HepG2 (cell line): ENCODE measurements around the gene IQCK. TPM values are rescaled to one million over a fixed set of nuclear protein-coding genes. Genes with fewer than 3 reads are reported as not detected.

Experiments used
- CC2D1A ChIP-seq: sonication (generic); formaldehyde crosslinking; IDR thresholded peaks from 2 replicates; pipeline ENCODE4 v1.8.1; 2023; ENCODE audit warnings: mild to moderate bottlenecking, missing genetic modification reagents
- CENPT ChIP-seq: sonication (generic); formaldehyde crosslinking; IDR thresholded peaks from 2 replicates; pipeline ENCODE4 v1.8.0; 2022; ENCODE audit warnings: low read depth, mild to moderate bottlenecking, moderate library complexity, missing genetic modification reagents
- FOSL2 ChIP-seq: sonication (generic); formaldehyde crosslinking; IDR thresholded peaks from 2 replicates; pipeline ENCODE4 v1.4.0; 2020; ENCODE audit warnings: missing genetic modification reagents
- FOXA3 ChIP-seq: IDR thresholded peaks from 2 replicates; pipeline ENCODE4 v1.6.1; 2016; ENCODE audit warnings: missing genetic modification reagents, missing compliant biosample characterization
- GATA4 ChIP-seq: sonication (generic); IDR thresholded peaks from 2 replicates; pipeline ENCODE4 v1.6.1; 2016; ENCODE audit warnings: antibody characterized with exemption, low read depth, borderline replicate concordance
- GLMP ChIP-seq: sonication (generic); formaldehyde crosslinking; IDR thresholded peaks from 2 replicates; pipeline ENCODE4 v1.9.0; 2021; ENCODE audit warnings: missing genetic modification reagents, mild to moderate bottlenecking, borderline replicate concordance
- HCFC1 ChIP-seq: fragments of 150-350 bp; IDR thresholded peaks from 2 replicates; pipeline ENCODE4 v1.6.1; 2014; ENCODE audit warnings: low read depth, low read length
- HDAC2 ChIP-seq: sonication (generic); formaldehyde crosslinking; IDR thresholded peaks from 2 replicates; pipeline ENCODE4 v1.4.0; 2020; ENCODE audit warnings: missing genetic modification reagents
- HIVEP1 ChIP-seq: sonication (generic); formaldehyde crosslinking; IDR thresholded peaks from 2 replicates; pipeline ENCODE4 v1.4.0; 2020; ENCODE audit warnings: mild to moderate bottlenecking, missing genetic modification reagents
- MZF1 ChIP-seq: sonication (generic); formaldehyde crosslinking; IDR thresholded peaks from 2 replicates; pipeline ENCODE4 v1.8.1; 2023; ENCODE audit warnings: mild to moderate bottlenecking, missing genetic modification reagents, borderline replicate concordance
- PBX3 ChIP-seq: sonication (generic); formaldehyde crosslinking; IDR thresholded peaks from 2 replicates; pipeline ENCODE4 v1.8.1; 2023; ENCODE audit warnings: missing genetic modification reagents, inconsistent platforms, borderline replicate concordance
- PHF21A ChIP-seq: sonication (generic); formaldehyde crosslinking; IDR thresholded peaks from 2 replicates; pipeline ENCODE4 v1.5.0; 2020; ENCODE audit warnings: mild to moderate bottlenecking, missing genetic modification reagents
- PITX1 ChIP-seq: sonication (generic); formaldehyde crosslinking; IDR thresholded peaks from 2 replicates; pipeline ENCODE4 v1.5.1; 2020; ENCODE audit warnings: mild to moderate bottlenecking, missing genetic modification reagents
- PRMT3 ChIP-seq: sonication (generic); formaldehyde crosslinking; IDR thresholded peaks from 2 replicates; pipeline ENCODE4 v1.8.1; 2022; ENCODE audit warnings: low read depth, mild to moderate bottlenecking, moderate library complexity, missing genetic modification reagents, borderline replicate concordance
- RCOR2 ChIP-seq: IDR thresholded peaks from 2 replicates; pipeline ENCODE4 v1.6.1; 2016; ENCODE audit warnings: missing biosample characterization, missing genetic modification reagents
- REPIN1 ChIP-seq: sonication (generic); formaldehyde crosslinking; IDR thresholded peaks from 2 replicates; pipeline ENCODE4 v1.8.0; 2022; ENCODE audit warnings: missing genetic modification reagents, low read depth, mild to moderate bottlenecking, borderline replicate concordance
- THAP11 ChIP-seq: IDR thresholded peaks from 2 replicates; pipeline ENCODE4 v1.6.1; 2016; ENCODE audit warnings: missing biosample characterization, missing genetic modification reagents
- THYN1 ChIP-seq: sonication (generic); formaldehyde crosslinking; IDR thresholded peaks from 2 replicates; pipeline ENCODE4 v1.8.1; 2023; ENCODE audit warnings: low read depth, mild to moderate bottlenecking, moderate library complexity, missing genetic modification reagents, borderline replicate concordance
- U2AF1 ChIP-seq: fragments of 200-400 bp; formaldehyde crosslinking; optimal IDR thresholded peaks from 2 replicates; pipeline ENCODE3; 2017; ENCODE audit warnings: mild to moderate bottlenecking, low read depth, low read length
- ZC3H4 ChIP-seq: sonication (generic); formaldehyde crosslinking; IDR thresholded peaks from 2 replicates; pipeline ENCODE4 v1.4.0; 2020; ENCODE audit warnings: missing genetic modification reagents, borderline replicate concordance
- ZFP62 ChIP-seq: sonication (generic); formaldehyde crosslinking; IDR thresholded peaks from 2 replicates; pipeline ENCODE4 v1.4.0; 2020; ENCODE audit warnings: missing genetic modification reagents
- ZNF335 ChIP-seq: sonication (generic); formaldehyde crosslinking; IDR thresholded peaks from 2 replicates; pipeline ENCODE4 v1.4.0; 2020; ENCODE audit warnings: missing genetic modification reagents
- ZNF337 ChIP-seq: sonication (generic); formaldehyde crosslinking; IDR thresholded peaks from 2 replicates; pipeline ENCODE4 v1.5.1; 2020; ENCODE audit warnings: missing genetic modification reagents, low read depth, mild to moderate bottlenecking, borderline replicate concordance
- ZNF33A ChIP-seq: sonication (generic); formaldehyde crosslinking; IDR thresholded peaks from 2 replicates; pipeline ENCODE4 v1.5.1; 2020; ENCODE audit warnings: missing genetic modification reagents, mild to moderate bottlenecking, moderate library complexity, borderline replicate concordance
- ZNF597 ChIP-seq: sonication (generic); formaldehyde crosslinking; IDR thresholded peaks from 2 replicates; pipeline ENCODE4 v1.5.0; 2020; ENCODE audit warnings: missing genetic modification reagents
- ZNF720 ChIP-seq: sonication (generic); formaldehyde crosslinking; IDR thresholded peaks from 2 replicates; pipeline ENCODE4 v1.4.0; 2020; ENCODE audit warnings: missing genetic modification reagents
- ZNF883 ChIP-seq: sonication (generic); formaldehyde crosslinking; IDR thresholded peaks from 2 replicates; pipeline ENCODE4 v1.5.1; 2020; ENCODE audit warnings: mild to moderate bottlenecking, missing genetic modification reagents; ENCODE audit errors: not compliant biosample characterization
- polyA plus RNA-seq, 8 experiments: library from polyadenylated mRNA; depleted of rRNA in 3 of 8; stranded (reverse) in 7 of 8; unstranded in 1 of 8; fragments of >200 nt; fragmentation: Illumina TruSeq in 4 of 8; extraction: Trizol in 4 of 8; gene quantifications; 2 replicates each; pipeline versions ENCODE4 v1.2.1 to v1.2.3, GENCODE V29; 2011 to 2016; ENCODE audit warnings: low read depth in 4 of 8, missing spikeins in 1 of 8, mixed read lengths in 1 of 8; ENCODE audit not compliant: insufficient read depth in 1 of 8
- total RNA-seq, 5 experiments: library from RNA; depleted of rRNA; stranded (reverse); fragments of >200 nt; fragmentation: Illumina TruSeq; extraction: Trizol; gene quantifications; 2 replicates each; pipeline ENCODE4 v1.2.3, GENCODE V29; 2016; ENCODE audit warnings: low read depth in 1 of 5

IQCK gene
- total and polyA plus RNA-seq, 2 of the 13 experiments (the other 11 are each of a cell fraction or from before 2014, with no cell fraction given): 5.1 to 7.3 TPM

- no peak for TF ChIP-seq GLMP
- peak; percentile 95 for TF ChIP-seq PITX1 (CRISPR knock-in tag)
- no peak for TF ChIP-seq CC2D1A (CRISPR knock-in tag)
- TF ChIP-seq REPIN1: peak; percentile 98
- TF ChIP-seq ZNF335: peak; percentile 83; the same call in 1 of the 2 replicates
- TF ChIP-seq ZNF337 (CRISPR knock-in tag): peak; percentile 77; the same call in 1 of the 2 replicates
- 0 out of 2 replicates have a peak, but pooled peaks have one; percentile 9 for TF ChIP-seq PHF21A (CRISPR knock-in tag)
- peak; percentile 59; the same call in 1 of the 2 replicates for TF ChIP-seq PBX3 (CRISPR knock-in tag)
- TF ChIP-seq HIVEP1 (CRISPR knock-in tag): peak; percentile 85
- no peak for TF ChIP-seq ZNF720
- peak; percentile 92 for TF ChIP-seq U2AF1
- peak; percentile 95 for TF ChIP-seq THAP11 (CRISPR knock-in tag)
- no peak; the same call in 1 of the 2 replicates for TF ChIP-seq PRMT3 (CRISPR knock-in tag)
- TF ChIP-seq GATA4: peak; percentile 57; the same call in 1 of the 2 replicates
- TF ChIP-seq THYN1 (CRISPR knock-in tag): 0 out of 2 replicates have a peak, but pooled peaks have one; percentile 27
- peak; percentile 92 for TF ChIP-seq ZNF883
- TF ChIP-seq FOSL2 (CRISPR knock-in tag): peak; percentile 48
- 0 out of 2 replicates have a peak, but pooled peaks have one; percentile 28 for TF ChIP-seq MZF1 (CRISPR knock-in tag)
- TF ChIP-seq ZFP62 (CRISPR knock-in tag): no peak; the same call in 1 of the 2 replicates
- peak; percentile 85 for TF ChIP-seq HDAC2
- 0 out of 2 replicates have a peak, but pooled peaks have one; percentile 15 for TF ChIP-seq ZNF597 (CRISPR knock-in tag)
- peak; percentile 51; the same call in 1 of the 2 replicates for TF ChIP-seq ZC3H4 (CRISPR knock-in tag)
- peak; percentile 77 for TF ChIP-seq HCFC1
- TF ChIP-seq FOXA3 (CRISPR knock-in tag): peak; percentile 65
- no peak for TF ChIP-seq RCOR2 (CRISPR knock-in tag)
- TF ChIP-seq CENPT (CRISPR knock-in tag): peak; percentile 80
- no peak for TF ChIP-seq ZNF33A (CRISPR knock-in tag)
Observed at GRCh38 chr16:19717741-19718623, at the start of gene IQCK, which contains the start of gene KNOP1 (continued).
